ENCODE measurements around the gene RETREG3. TPM values are rescaled to one million over a fixed set of nuclear protein-coding genes. Genes with fewer than 3 reads are reported as not detected.
"Not testable (repeated sequence)": the region's sequence is repeated elsewhere in the genome, so short reads cannot be mapped to it uniquely, and the experiment has no call there.

RETREG3 gene
- total RNA-seq (2014; rRNA removed; shearing (Covaris generic)) = 27.0 and 30.4 TPM in 2 replicates

DNA sequence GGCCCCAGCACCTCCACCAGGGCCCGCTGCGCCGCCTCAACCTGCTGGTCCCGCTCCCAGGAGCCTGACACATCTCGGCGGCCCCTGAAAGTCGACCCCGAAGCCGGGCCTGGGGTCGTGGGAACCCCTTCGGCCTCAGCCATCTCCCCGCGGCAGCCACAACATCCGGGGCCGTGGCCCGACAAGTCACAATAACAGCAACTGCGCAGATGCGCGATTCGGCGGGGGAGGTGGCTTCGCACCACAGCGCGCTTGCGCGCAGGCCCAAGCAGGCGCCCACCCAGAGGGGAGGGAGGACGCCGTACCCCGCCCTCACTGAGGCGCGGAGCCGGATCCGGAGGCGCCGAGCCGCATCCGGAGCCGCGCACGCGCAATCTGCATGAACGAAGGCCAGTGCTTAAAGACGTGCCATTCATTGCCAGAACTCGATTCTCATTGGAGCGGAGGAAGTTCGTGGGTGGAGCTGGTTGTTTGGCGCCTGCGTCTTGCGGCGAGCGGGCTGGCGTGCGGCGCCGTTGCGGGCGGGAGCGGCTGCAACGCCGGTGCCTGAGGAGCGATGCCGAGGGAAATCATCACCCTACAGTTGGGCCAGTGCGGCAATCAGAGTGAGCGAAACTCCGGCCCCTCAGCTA lies at the start of gene RETREG3, which contains the start of gene TUBG1:
Gene RETREG3 (minus strand): TSS at position 193 of the 632 bp plus-strand sequence. CDS start 50 bp downstream, at position 143.
Gene TUBG1 (plus strand): TSS at position 502 of the 632 bp plus-strand sequence. CDS start 55 bp downstream, at position 557.
- Histone ChIP-seq H3K27me3 (replicated peaks) (no peaks in the 10 kb centered on the region), H3K36me3 (peaks cover 31% of the 10 kb centered on the region), H3K9me3 (replicated peaks) (no peaks in the 10 kb centered on the region)

DNA sequence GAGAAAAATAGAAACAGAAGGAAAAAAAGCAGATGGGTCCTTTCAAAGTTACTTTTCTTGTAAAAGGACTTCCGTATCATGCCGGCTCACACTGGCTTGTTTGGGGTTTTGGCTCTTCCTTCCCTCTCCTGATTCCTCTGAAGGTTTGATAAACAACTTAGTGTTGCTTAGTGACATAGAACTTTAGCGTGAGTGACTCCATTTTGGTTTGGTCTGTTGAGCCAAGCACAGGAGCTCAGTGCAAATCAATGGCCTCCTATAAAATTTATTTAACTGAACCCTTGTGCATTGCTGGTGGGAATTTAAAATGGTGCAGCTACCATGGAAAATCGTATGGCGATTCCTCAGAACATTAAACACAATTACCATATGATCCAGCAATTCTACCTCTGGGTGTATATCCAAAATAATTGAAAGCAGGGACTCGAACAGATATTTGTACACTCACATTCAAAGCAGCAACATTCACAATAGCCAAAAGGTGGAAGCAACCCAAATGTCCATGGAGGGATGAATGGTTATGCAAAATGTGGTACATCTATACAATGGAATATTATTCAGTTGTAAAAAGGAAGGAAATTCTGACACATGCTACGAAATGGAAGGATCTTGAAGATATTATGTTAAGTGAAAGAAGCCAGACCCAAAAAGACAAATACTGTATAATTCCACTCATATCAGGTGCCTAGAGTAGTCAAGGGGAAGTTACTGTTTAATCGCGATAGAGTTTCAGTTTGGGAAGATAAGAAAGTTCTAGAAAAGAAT lies 48.8 kb upstream of the RETREG3 start:
- Histone ChIP-seq H3K36me3 (no peaks in the 10 kb centered on the region), H3K27me3 (replicated peaks) (peaks cover 14% of the 10 kb centered on the region; the same call in 1 of the 2 replicates), H3K9me3 (replicated peaks) (peaks cover 13% of the 10 kb centered on the region), H3K4me3 (no peak overlapping the region), H3K4me1 (replicated peaks) (peaks cover 40% of the 10 kb centered on the region), H3K27ac (no peak overlapping the region)
- DNase-seq (ENCODE audit: low read depth in 1 of 2, low spot score in 2 of 2) = no peak

More for the DNA sequence above, at the start of gene RETREG3, which contains the start of gene TUBG1:
- Histone ChIP-seq H3K4me3 (peak within 1 kb of the TSS; percentile 68), H3K4me1 (replicated peaks) (peaks cover 11% of the 10 kb centered on the region), H3K27ac (peak within 1 kb of the TSS; percentile 53)
- DNase-seq (ENCODE audit: low read depth in 1 of 2, low spot score in 2 of 2) = peak; percentile 99

GRCh38 chr17:42655528-42655927 lies 46.4 kb upstream of the RETREG3 start:
- no peak overlapping the region for H3K27ac ChIP-seq
- peak; percentile 74 to 86 for DNase-seq (ENCODE audit: low read depth in 1 of 2, low spot score in 2 of 2)
- H3K4me1 ChIP-seq (replicated peaks) = peaks cover 35% of the 10 kb centered on the region
- no peak overlapping the region for H3K4me3 ChIP-seq
- H3K27me3 ChIP-seq (replicated peaks) = peaks cover 15% of the 10 kb centered on the region; the same call in 1 of the 2 replicates
- H3K9me3 ChIP-seq (replicated peaks) = peaks cover 13% of the 10 kb centered on the region
- no peaks in the 10 kb centered on the region for H3K36me3 ChIP-seq

- Histone ChIP-seq H3K9me3 (replicated peaks) (peaks cover 12% of the 10 kb centered on the region), H3K27ac (no peak overlapping the region), H3K27me3 (replicated peaks) (peaks cover 23% of the 10 kb centered on the region), H3K36me3 (no peaks in the 10 kb centered on the region), H3K4me1 (replicated peaks) (peaks cover 21% of the 10 kb centered on the region), H3K4me3 (no peak overlapping the region)
- DNase-seq (ENCODE audit: low read depth in 1 of 2, low spot score in 2 of 2) = peak; percentile 22 to 47
Measured at GRCh38 chr17:42653179-42654124, 44.3 kb upstream of the RETREG3 start.

DNA sequence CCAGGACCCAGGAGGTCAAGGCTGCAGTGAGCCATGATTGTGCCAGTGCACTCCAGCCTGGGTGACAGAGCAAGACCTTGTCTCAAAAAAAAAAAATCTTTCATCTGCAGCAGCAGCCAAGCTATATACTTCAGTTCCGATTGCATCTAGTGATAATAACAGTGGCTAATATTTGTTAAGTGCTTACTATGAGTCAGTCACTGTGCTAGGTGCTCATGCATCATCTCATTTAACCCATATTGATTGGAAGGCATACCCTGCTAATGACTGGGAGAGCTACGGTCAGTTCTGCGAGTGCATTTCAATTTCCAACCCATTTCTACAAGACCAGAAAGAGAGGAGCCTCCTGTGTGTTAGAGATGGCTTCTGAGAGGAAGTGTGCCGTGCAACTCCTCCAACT lies 42.2 kb upstream of the RETREG3 start:
- DNase-seq (ENCODE audit: low read depth in 1 of 2, low spot score in 2 of 2) = no peak
- H3K4me1 ChIP-seq (replicated peaks) = peaks cover 21% of the 10 kb centered on the region
- no peaks in the 10 kb centered on the region for H3K36me3 ChIP-seq
- H3K9me3 ChIP-seq (replicated peaks) = peaks cover 7% of the 10 kb centered on the region; the same call in 1 of the 2 replicates
- H3K4me3 ChIP-seq = no peak overlapping the region
- peaks cover 23% of the 10 kb centered on the region for H3K27me3 ChIP-seq (replicated peaks)
- no peak overlapping the region for H3K27ac ChIP-seq

DNA sequence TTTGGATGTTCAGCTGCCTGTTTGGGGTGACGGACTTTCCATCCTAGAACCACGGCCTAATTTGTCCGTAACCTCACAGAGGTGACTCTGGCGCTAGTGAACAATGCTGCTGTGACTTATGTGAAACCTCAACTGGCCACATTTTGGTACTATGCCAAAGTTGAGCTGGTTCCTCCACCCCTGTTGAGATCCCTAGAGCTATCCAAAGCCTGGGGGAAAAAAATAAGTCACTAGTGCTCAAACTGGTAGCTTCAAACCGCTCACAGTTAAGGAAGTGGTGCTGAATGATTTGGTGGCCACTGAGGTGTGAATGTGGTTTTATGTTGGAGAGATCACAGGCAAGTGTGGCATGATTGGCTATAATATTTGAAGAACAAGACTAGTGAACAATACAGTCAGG lies 38.6 kb upstream of the RETREG3 start:
- H3K36me3 ChIP-seq = no peaks in the 10 kb centered on the region
- H3K9me3 ChIP-seq (replicated peaks) = no peaks in the 10 kb centered on the region
- H3K27ac ChIP-seq = no peak overlapping the region
- no peak overlapping the region for H3K4me3 ChIP-seq
- DNase-seq (ENCODE audit: low read depth in 1 of 2, low spot score in 2 of 2) = no peak
- H3K27me3 ChIP-seq (replicated peaks) = peaks cover 30% of the 10 kb centered on the region
- no peaks in the 10 kb centered on the region for H3K4me1 ChIP-seq (replicated peaks)

GRCh38 chr17:42642336-42642735 lies 33.2 kb upstream of the RETREG3 start:
- Histone ChIP-seq H3K27ac (no peak overlapping the region), H3K36me3 (no peaks in the 10 kb centered on the region), H3K27me3 (replicated peaks) (peaks cover 16% of the 10 kb centered on the region), H3K9me3 (replicated peaks) (no peaks in the 10 kb centered on the region), H3K4me1 (replicated peaks) (no peaks in the 10 kb centered on the region), H3K4me3 (no peak overlapping the region)
- no peak for DNase-seq (ENCODE audit: low read depth in 1 of 2, low spot score in 2 of 2)

- DNase-seq (ENCODE audit: low read depth in 1 of 2, low spot score in 2 of 2) = no peak
- peaks cover 14% of the 10 kb centered on the region for H3K27me3 ChIP-seq (replicated peaks)
- no peak overlapping the region for H3K27ac ChIP-seq
- no peak overlapping the region for H3K4me3 ChIP-seq
- no peaks in the 10 kb centered on the region for H3K9me3 ChIP-seq (replicated peaks)
- no peaks in the 10 kb centered on the region for H3K36me3 ChIP-seq
- H3K4me1 ChIP-seq (replicated peaks) = no peaks in the 10 kb centered on the region
Measured at GRCh38 chr17:42640121-42640520, 30.9 kb upstream of the RETREG3 start.

DNA sequence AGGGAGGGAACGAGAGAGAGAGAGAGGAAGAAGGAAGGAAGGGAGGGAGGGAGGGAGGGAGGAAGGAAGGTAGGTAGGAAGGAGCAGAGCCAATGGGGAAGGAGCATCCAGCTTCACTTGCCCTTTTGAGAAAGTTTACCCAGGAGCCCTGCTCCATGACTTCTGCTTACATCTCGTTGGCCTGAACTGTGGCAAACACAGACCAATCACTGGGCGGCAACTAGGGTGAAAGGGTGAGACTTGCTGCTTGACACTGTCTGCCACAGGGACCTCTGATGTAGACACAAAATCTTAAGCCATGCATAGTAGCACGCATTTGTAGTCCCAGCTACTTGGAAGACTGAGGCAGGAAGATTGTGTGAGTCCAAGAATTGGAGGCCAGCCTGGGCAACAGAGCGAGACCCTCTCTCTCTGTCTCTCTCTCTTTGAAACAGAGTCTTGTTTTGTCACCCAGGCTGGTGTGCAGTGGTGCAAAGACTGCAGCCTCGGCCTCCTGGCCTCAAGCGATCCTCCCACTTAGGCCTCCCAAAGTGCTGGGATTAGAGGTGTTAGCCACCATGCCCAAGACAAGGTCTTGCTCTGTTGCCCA lies 30.4 kb upstream of the RETREG3 start:
- H3K4me1 ChIP-seq (replicated peaks) = no peaks in the 10 kb centered on the region
- peaks cover 15% of the 10 kb centered on the region for H3K27me3 ChIP-seq (replicated peaks)
- no peak overlapping the region for H3K27ac ChIP-seq
- no peak for DNase-seq (ENCODE audit: low read depth in 1 of 2, low spot score in 2 of 2)
- H3K4me3 ChIP-seq = no peak overlapping the region
- no peaks in the 10 kb centered on the region for H3K36me3 ChIP-seq
- no peaks in the 10 kb centered on the region for H3K9me3 ChIP-seq (replicated peaks)

- no peak overlapping the region for H3K4me3 ChIP-seq
- H3K9me3 ChIP-seq (replicated peaks) = no peaks in the 10 kb centered on the region
Measured at GRCh38 chr17:42632949-42633444, 23.8 kb upstream of the RETREG3 start.

GRCh38 chr17:42629411-42630009 lies 20.3 kb upstream of the RETREG3 start:
- Histone ChIP-seq H3K27me3 (replicated peaks) (no peaks in the 10 kb centered on the region), H3K27ac (no peak overlapping the region), H3K36me3 (no peaks in the 10 kb centered on the region), H3K4me3 (no peak overlapping the region), H3K9me3 (replicated peaks) (no peaks in the 10 kb centered on the region), H3K4me1 (replicated peaks) (no peaks in the 10 kb centered on the region)
- DNase-seq (ENCODE audit: low read depth in 1 of 2, low spot score in 2 of 2) = no peak

More at GRCh38 chr17:42632949-42633444, 23.8 kb upstream of the RETREG3 start:
- Histone ChIP-seq H3K36me3 (no peaks in the 10 kb centered on the region), H3K27ac (no peak overlapping the region), H3K27me3 (replicated peaks) (peaks cover 10% of the 10 kb centered on the region), H3K4me1 (replicated peaks) (no peaks in the 10 kb centered on the region)
- DNase-seq (ENCODE audit: low read depth in 1 of 2, low spot score in 2 of 2) = no peak

GRCh38 chr17:42627032-42627764 lies 18.0 kb upstream of the RETREG3 start:
- not testable (repeated sequence) for DNase-seq (ENCODE audit: low read depth in 1 of 2, low spot score in 2 of 2); H3K36me3 ChIP-seq; H3K9me3 ChIP-seq (replicated peaks); H3K4me3 ChIP-seq; H3K27me3 ChIP-seq (replicated peaks); H3K27ac ChIP-seq; H3K4me1 ChIP-seq (replicated peaks)
